GM12891 (cell line): ENCODE results near the gene MATK.

Source experiments
- POLR2A ChIP-seq: IDR thresholded peaks from 2 replicates; pipeline ENCODE4 v1.6.1; 2011; ENCODE audit warnings: low read depth, low read length, control low read depth
- POLR2AphosphoS5 ChIP-seq: IDR thresholded peaks from 2 replicates; pipeline ENCODE4 v1.6.1; 2011; ENCODE audit warnings: low read depth, low read length, control low read depth
- SPI1 ChIP-seq: IDR thresholded peaks from 2 replicates; pipeline ENCODE4 v1.6.1; 2011; ENCODE audit warnings: low read depth, low read length, control low read depth
- TAF1 ChIP-seq: IDR thresholded peaks from 2 replicates; pipeline ENCODE4 v1.6.1; 2011; ENCODE audit warnings: low read depth, low read length, control low read depth

DNA sequence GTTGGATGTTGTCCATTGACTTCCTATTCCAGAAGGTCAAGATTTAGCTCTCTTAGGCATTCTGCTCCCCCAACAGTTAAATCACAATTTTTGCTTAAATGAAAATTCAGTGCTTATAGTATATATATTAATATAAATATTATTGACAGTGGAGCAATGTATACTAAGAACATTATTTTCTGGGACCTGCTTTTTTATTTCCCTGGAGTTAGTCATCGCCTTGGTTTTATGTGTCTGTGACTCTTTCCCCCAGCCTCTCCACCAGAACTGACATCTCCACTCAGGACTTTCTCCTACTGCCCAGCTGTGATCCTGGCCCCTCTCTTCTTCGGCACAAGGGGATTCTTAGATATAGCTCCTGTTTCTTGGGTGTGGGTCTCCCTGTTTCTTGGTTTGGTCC lies 10.2 kb upstream of the MATK start:
- TF ChIP-seq POLR2AphosphoS5 (no peak), POLR2A (no peak), TAF1 (no peak), SPI1 (no peak)
